Activated T-cell treated with anti-CD3 and anti-CD28 coated beads, Interleukin-2, amount 50 U/mL, for 1 hour (primary cell): ENCODE data around the gene UBASH3B.

ENCODE experiments used
- DNase-seq: peaks from one replicate; pipeline ENCODE4 v3.0.0-alpha.2; 2020

The UBASH3B gene

GRCh38 chr11:122679466-122679865 is 23.9 kb downstream of the UBASH3B start:
- DNase-seq, result no peak

- no peak for DNase-seq
Observed at GRCh38 chr11:122681070-122681469, 25.5 kb downstream of the UBASH3B start.

GRCh38 chr11:122681735-122682134 is 26.2 kb downstream of the UBASH3B start:
- no peak for DNase-seq

- DNase-seq, result no peak
Observed at GRCh38 chr11:122682464-122682863, 26.9 kb downstream of the UBASH3B start.

- DNase-seq, result no peak
Observed at GRCh38 chr11:122685041-122685440, 29.5 kb downstream of the UBASH3B start.

GRCh38 chr11:122686111-122686510 is 30.6 kb downstream of the UBASH3B start:
- DNase-seq, result no peak

GRCh38 chr11:122690384-122690783 is 34.9 kb downstream of the UBASH3B start:
- no peak for DNase-seq

- DNase-seq, result no peak
Observed at GRCh38 chr11:122690801-122691548, 35.5 kb downstream of the UBASH3B start.

GRCh38 chr11:122691549-122692150 is 36.1 kb downstream of the UBASH3B start:
- DNase-seq, result no peak

GRCh38 chr11:122692444-122692843 is 36.9 kb downstream of the UBASH3B start:
- no peak for DNase-seq

- no peak for DNase-seq
Observed at GRCh38 chr11:122695076-122695615, 39.6 kb downstream of the UBASH3B start.

- DNase-seq, result peak; percentile 65
Observed at GRCh38 chr11:122696662-122697061, 41.1 kb downstream of the UBASH3B start.

- DNase-seq, result peak; percentile 45
Observed at GRCh38 chr11:122697636-122698167, 42.2 kb downstream of the UBASH3B start.

- DNase-seq, result no peak
Observed at GRCh38 chr11:122698392-122698791, 42.9 kb downstream of the UBASH3B start.

GRCh38 chr11:122700666-122701065 is 45.1 kb downstream of the UBASH3B start:
- DNase-seq, result no peak

GRCh38 chr11:122701143-122701542 is 45.6 kb downstream of the UBASH3B start:
- no peak for DNase-seq

- no peak for DNase-seq
Observed at GRCh38 chr11:122703541-122704272, 48.2 kb downstream of the UBASH3B start.

- DNase-seq, result no peak
Observed at GRCh38 chr11:122705396-122705795, 49.9 kb downstream of the UBASH3B start.

- no peak for DNase-seq
Observed at GRCh38 chr11:122706291-122707088, 51.0 kb downstream of the UBASH3B start.

GRCh38 chr11:122707111-122707510 is 51.6 kb downstream of the UBASH3B start:
- no peak for DNase-seq

- DNase-seq, result no peak
Observed at GRCh38 chr11:122707901-122708300, 52.4 kb downstream of the UBASH3B start.

- DNase-seq, result no peak
Observed at GRCh38 chr11:122709039-122709760, 53.7 kb downstream of the UBASH3B start.
